ENCODE data around the gene MAN1A2. TPM values are rescaled to one million over a fixed set of nuclear protein-coding genes. Genes with fewer than 3 reads are reported as not detected.

Gene MAN1A2
- 31.6 and 42.0 TPM in 2 replicates for total RNA-seq

DNA sequence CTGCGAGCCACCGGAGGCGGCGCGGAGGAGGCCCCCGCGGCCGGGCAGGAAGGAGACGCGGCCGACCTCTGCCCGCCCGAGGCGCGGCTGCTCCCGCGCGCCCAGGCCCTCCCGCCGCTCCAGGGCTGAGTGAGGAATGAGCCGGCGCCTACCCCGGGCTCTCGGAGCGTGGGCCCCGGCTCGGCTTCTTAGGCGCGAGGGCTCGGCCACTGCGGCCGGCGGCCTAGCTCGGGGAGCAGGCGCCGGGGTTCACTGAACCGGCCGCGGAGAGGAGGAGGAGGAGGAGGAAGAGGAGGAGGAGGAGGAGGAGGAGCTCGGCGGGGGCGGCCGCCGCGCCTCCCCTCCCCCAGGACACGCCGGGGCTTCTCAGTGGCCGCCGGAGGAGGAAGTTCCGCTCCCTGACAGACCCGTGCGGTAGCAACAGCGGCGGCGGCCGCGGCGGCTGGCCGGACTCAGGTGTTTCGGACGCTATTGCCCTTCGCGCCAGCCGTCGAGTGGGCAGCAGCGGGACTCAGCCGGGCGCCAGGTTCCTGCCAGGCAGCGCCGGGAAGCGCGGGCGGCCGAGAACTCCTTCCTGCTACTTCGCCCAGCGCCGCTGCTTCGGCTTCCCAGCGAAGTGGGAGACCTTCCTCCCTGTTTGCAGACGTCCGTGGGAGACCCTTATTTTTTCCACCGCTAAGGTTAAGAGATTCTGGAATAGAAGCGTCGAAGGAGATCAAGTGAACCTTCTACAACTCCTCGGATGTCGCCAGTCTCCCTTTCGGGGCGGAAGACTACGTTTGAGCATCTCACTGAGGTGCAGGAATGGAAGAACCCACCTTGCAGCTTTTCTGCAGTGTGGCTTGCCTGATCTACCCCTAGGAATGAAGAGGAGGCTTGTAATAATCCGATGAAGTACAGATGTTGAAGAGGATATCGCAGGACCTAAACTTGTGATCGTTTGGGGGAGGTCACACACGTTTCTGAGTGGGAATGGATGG is at the start of gene MAN1A2:
Gene MAN1A2, plus strand, starts transcription at position 404 of the 980 bp plus-strand sequence. CDS start 735 bp downstream, outside the sequence.

Other genes with a start within 250 kb of the MAN1A2 start
- 2.8 and 2.9 TPM in 2 replicates for gene TRIM45, start 245.7 kb upstream of the MAN1A2 start, total RNA-seq
- 0.85 and 4.8 TPM in 2 replicates for gene VTCN1, start 156.5 kb upstream of the MAN1A2 start, total RNA-seq
- 0.21 and 0.24 TPM in 2 replicates for gene TENT5C, start 238.6 kb downstream of the MAN1A2 start, total RNA-seq